ENCODE results near the gene AZIN2.

Gene AZIN2

GRCh38 chr1:33165809-33166208 is 84.9 kb downstream of the AZIN2 start:
- H3K27ac ChIP-seq: no peak overlapping the region
- H3K4me3 ChIP-seq: no peak overlapping the region

GRCh38 chr1:33167650-33168447 is 86.9 kb downstream of the AZIN2 start:
- no peak overlapping the region for H3K4me3 ChIP-seq
- H3K27ac ChIP-seq: peak overlapping the region in 4 of 21 experiments; percentile 10 to 34 (median 32)

- H3K27ac ChIP-seq: peak overlapping the region in 1 of 21 experiments; percentile 34
- H3K4me3 ChIP-seq: no peak overlapping the region
These were observed 87.8 kb downstream of the AZIN2 start for GRCh38 chr1:33168556-33169289.

GRCh38 chr1:33169290-33170055 is 88.5 kb downstream of the AZIN2 start:
- no peak overlapping the region for H3K4me3 ChIP-seq

More at GRCh38 chr1:33169290-33170055, 88.5 kb downstream of the AZIN2 start:
- no peak overlapping the region for H3K27ac ChIP-seq
